Skin epidermis (tissue), 12 donors: ENCODE results near the gene ISG20L2.

Experiments used
- H3K27ac ChIP-seq, 21 experiments: fragments of 200-600 bp; sonication (generic) in 11 of 21; one replicate each; pipeline ENCODE4 v1.5.0; 2020; ENCODE audit warnings: mild to moderate bottlenecking in 3 of 21, inconsistent platforms in 2 of 21, moderate library complexity in 2 of 21
- H3K4me3 ChIP-seq, 7 experiments: fragments of 200-600 bp; sonication (generic) in 2 of 7; one replicate each; pipeline ENCODE4 v1.5.0; 2020; ENCODE audit warnings: inconsistent platforms in 2 of 7, mild to moderate bottlenecking in 2 of 7, moderate library complexity in 1 of 7

ISG20L2 gene

GRCh38 chr1:156694690-156694962, 33.9 kb downstream of the ISG20L2 start:
- Histone ChIP-seq H3K4me3 (no peak overlapping the region), H3K27ac (peak overlapping the region in 13 of 21 experiments; percentile 16 to 84 (median 61))

- Histone ChIP-seq H3K27ac (peak overlapping the region in 16 of 21 experiments; percentile 16 to 84 (median 56)), H3K4me3 (no peak overlapping the region)
Observed at GRCh38 chr1:156693848-156694689, 34.5 kb downstream of the ISG20L2 start.

GRCh38 chr1:156692925-156693847, 35.4 kb downstream of the ISG20L2 start:
- H3K4me3 ChIP-seq, result no peak overlapping the region
- peak overlapping the region in 20 of 21 experiments; percentile 27 to 86 (median 68) for H3K27ac ChIP-seq

GRCh38 chr1:156692441-156692924, 36.1 kb downstream of the ISG20L2 start:
- Histone ChIP-seq H3K27ac (peak overlapping the region in 20 of 21 experiments; percentile 4 to 86 (median 68)), H3K4me3 (peak overlapping the region in 2 of 7 experiments; percentile 6 to 12)

- Histone ChIP-seq H3K27ac (peak overlapping the region in 20 of 21 experiments; percentile 4 to 86 (median 68)), H3K4me3 (peak overlapping the region in 2 of 7 experiments; percentile 6 to 12)
Observed at GRCh38 chr1:156691665-156692440, 36.7 kb downstream of the ISG20L2 start.

GRCh38 chr1:156691191-156691590, 37.4 kb downstream of the ISG20L2 start:
- H3K4me3 ChIP-seq, result no peak overlapping the region
- H3K27ac ChIP-seq, result peak overlapping the region in 16 of 21 experiments; percentile 5 to 86 (median 66)

- H3K27ac ChIP-seq, result peak overlapping the region in 9 of 21 experiments; percentile 15 to 86 (median 73)
- H3K4me3 ChIP-seq, result no peak overlapping the region
Observed at GRCh38 chr1:156690675-156691036, 37.9 kb downstream of the ISG20L2 start.

- Histone ChIP-seq H3K4me3 (peak overlapping the region in 2 of 7 experiments; percentile 2 to 13), H3K27ac (peak overlapping the region in 10 of 21 experiments; percentile 21 to 86 (median 72))
Observed at GRCh38 chr1:156689953-156690674, 38.5 kb downstream of the ISG20L2 start.

- H3K27ac ChIP-seq, result peak overlapping the region in 6 of 21 experiments; percentile 25 to 86 (median 40)
Observed at GRCh38 chr1:156689035-156689952, 39.3 kb downstream of the ISG20L2 start.

GRCh38 chr1:156684227-156684782, 44.3 kb downstream of the ISG20L2 start:
- H3K27ac ChIP-seq, result peak overlapping the region in 6 of 21 experiments; percentile 6 to 76 (median 22)
- no peak overlapping the region for H3K4me3 ChIP-seq

More at GRCh38 chr1:156689035-156689952, 39.3 kb downstream of the ISG20L2 start:
- H3K4me3 ChIP-seq, result peak overlapping the region in 3 of 7 experiments; percentile 2 to 13 (median 11)

- Histone ChIP-seq H3K27ac (no peak overlapping the region), H3K4me3 (no peak overlapping the region)
Observed at GRCh38 chr1:156682166-156682890, 46.2 kb downstream of the ISG20L2 start.

GRCh38 chr1:156681196-156681960, 47.2 kb downstream of the ISG20L2 start:
- Histone ChIP-seq H3K4me3 (no peak overlapping the region), H3K27ac (no peak overlapping the region)

GRCh38 chr1:156680056-156680455, 48.5 kb downstream of the ISG20L2 start:
- Histone ChIP-seq H3K27ac (no peak overlapping the region), H3K4me3 (no peak overlapping the region)

GRCh38 chr1:156677616-156678596, 50.7 kb downstream of the ISG20L2 start:
- Histone ChIP-seq H3K4me3 (peak overlapping the region in 6 of 7 experiments; percentile 25 to 42 (median 36)), H3K27ac (peak overlapping the region in 4 of 21 experiments; percentile 17 to 57 (median 54))
